Measurements from ENCODE around the gene SLC25A22.
A peak's percentile ranks its signal among the peaks of the same experiment; 100 is the strongest.

SLC25A22 gene

GRCh38 chr11:803770-804598 is 5.9 kb upstream of the SLC25A22 start:
- no peak for DNase-seq (ENCODE audit: low read depth in 2 of 2)

DNA sequence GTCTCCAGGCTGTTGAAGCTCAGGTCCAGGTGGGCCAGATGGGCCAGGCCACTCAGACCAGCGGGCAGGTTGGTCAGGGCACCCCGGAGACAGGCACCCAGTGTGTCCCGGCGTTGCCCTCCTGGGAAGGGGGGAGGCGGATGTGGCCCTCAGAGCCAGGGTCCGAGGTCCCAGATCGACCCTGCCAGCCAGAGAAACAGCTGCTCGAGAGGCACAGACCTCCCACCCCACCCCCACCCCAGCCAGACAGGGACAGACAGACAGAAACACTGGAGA is 5.3 kb upstream of the SLC25A22 start:
- DNase-seq (ENCODE audit: low read depth in 2 of 2) = no peak

- no peak for DNase-seq (ENCODE audit: low read depth in 2 of 2)
These were observed 4.8 kb upstream of the SLC25A22 start for GRCh38 chr11:802693-803466.

DNA sequence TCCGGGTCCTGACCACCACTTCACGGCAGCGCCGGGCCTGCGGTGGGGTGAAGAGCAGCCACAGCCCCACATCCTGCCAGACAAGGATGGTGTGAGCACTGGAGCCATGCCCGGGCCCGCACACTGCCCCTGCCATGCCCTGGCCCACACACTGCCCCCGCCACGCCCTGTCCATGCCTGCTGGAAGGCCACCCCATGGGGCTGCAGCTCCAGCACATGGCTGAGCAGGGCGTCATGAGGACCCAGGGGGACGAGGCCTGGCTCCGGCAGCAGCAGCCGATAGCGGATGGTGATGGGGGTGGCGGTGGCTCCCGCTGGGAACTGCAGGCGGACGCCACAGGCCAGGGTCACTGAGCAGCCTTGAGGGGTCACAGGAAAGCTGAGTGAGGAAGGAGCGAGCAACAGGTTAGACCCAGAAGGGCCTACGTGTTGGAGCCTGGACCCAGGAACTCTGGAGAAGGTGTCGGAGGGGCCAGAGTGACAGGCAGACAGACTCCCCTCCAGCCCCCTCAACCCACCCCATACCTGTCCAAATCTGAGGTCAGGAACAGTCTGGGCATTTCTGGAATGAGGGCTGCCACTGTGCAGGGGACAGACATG is 4.0 kb upstream of the SLC25A22 start:
- DNase-seq (ENCODE audit: low read depth in 2 of 2) = no peak

- no peak for DNase-seq (ENCODE audit: low read depth in 2 of 2)
These were observed 3.2 kb upstream of the SLC25A22 start for GRCh38 chr11:801097-801780.

DNA sequence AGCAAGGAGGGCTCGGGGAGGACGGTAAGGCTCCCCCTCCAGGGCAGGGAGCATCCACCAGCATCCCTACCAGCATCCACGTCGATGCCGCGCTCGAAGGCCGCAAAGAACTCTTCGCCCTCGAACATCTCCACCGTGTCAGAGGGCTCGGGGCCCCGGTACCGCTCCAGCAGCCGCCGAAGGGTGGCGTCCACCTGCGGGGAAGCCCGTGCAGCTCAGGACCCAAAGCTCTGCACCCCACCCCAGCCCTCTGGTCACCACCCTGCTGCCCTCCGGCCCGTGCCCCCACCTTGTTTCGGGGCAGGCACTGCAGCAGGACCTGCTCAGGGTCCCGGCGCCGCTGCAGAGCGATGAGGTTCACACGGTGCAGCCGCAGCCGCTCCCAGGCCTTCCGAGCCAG is 2.4 kb upstream of the SLC25A22 start:
- DNase-seq (ENCODE audit: low read depth in 2 of 2) = no peak

DNA sequence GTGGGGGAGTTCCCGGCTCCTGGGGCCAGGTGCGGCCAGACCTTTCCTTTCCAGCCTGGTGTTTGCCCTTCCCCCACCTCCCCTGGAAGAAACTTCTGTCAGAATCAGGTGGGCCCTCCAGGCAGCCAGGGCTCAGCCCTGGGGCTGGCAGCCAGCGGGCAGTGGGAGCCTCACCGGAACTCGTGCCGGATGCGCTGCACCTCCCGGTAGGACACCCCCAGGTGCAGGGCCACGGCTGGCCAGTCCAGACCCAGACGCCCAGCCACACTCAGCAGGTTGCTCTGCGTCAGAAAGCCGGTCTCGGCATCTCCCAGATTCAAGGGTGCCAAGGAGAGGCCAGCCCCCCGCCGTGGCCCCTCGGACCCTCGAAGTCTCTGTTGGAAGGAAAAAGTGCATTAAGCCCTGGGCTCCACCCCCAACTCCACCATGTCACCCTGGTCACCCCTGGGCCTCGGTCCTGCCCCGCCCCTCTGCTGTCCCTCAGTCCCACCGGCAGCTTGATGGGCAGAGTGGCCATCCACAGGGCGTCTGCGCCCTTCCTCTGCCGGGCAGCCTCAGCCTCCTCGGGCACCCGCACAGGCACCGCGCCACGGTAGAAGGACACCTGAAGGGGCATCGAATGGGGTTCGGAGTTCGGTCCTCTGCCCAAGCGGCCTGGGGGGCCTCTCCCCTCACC is 1.7 kb upstream of the SLC25A22 start:
- no peak for DNase-seq (ENCODE audit: low read depth in 2 of 2)

DNA sequence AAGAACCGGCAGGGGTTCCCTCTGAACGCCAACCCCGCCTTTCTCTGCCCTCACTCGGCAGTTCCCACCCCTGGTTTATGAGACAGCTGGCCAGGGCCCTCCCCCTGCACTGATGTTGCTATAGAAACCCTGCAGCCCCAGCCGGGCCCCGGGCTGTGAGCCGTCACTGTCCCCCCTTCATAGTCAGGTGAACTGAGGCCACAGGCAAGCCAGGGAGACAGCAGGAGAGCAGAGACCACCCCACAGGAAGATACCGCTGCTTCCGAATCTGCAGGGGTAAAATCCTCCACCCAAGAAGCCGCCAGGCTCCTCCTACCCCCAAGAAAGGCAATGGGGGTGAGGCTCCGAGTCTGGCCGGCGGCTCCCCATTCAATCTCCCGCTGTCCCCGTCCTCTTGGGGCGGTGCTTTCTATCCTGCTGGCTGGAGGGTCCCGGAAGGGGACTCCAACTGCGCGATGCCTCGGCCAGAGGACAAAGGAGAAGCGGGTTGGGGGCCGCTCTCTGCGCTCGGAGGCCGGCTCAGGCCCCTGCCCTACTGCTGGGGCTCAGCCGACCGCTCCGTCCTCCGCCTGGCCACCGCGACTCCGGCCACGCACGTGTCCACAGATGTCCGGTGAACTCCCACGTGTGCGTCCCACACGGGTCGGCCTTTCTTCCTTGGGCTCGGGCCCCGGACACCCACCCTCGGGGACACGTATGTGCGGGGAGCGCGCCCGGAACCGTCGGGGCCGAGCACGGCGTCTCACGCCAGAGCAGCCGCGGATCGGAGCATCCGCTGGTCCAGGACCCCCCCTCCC is 587 bp downstream of the SLC25A22 start:
- DNase-seq (ENCODE audit: low read depth in 2 of 2) = peak in 1 of 2 donors; percentile 43

GRCh38 chr11:796565-797295 is 1.4 kb downstream of the SLC25A22 start:
- no peak for DNase-seq (ENCODE audit: low read depth in 2 of 2)

- peak in 1 of 2 donors; percentile 44 for DNase-seq (ENCODE audit: low read depth in 2 of 2)
These were observed 2.2 kb downstream of the SLC25A22 start for GRCh38 chr11:795634-796564.

DNA sequence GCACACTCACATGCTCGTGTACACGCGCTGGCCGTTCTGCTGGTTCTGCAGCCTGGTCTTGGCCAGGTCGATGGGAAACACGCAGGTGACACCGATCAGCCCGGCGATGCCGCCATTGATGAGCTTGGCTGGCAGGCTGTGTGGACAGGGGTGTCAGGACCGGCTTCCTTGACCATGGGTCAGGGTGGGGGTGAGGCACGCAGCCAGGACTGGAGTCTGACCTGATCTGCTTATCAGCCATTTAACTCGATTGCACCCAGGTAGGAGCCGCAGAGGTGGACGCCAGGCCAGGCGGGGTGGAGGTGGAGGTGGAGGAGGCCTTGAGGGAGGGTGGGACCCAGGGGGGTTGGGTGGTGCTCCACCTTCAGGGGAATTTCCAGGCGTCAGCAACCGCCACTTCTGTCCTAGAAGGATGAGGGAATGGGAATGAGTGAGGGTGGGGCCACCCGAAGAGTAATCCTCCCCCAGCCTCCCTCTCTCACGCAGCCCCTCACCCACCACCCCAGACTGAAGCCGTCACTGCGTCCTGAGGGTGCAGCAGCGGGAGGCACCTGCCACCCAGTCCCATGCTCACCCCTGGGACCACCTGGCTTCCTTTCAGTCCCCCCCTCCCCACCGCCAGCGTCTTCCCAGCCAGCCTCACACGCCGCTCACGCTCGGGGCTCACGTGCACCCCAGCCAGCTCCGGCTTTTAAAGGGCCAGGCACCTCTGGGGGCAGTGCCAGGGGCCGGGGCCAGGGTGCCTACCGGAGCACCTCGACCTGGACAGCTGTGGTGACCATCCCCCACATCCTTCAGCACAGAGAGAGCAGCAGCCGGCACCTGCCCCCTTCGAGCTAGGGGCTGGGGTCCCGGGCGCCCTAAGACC is 3.1 kb downstream of the SLC25A22 start:
- no peak for DNase-seq (ENCODE audit: low read depth in 2 of 2)

- DNase-seq (ENCODE audit: low read depth in 2 of 2) = no peak
These were observed 3.9 kb downstream of the SLC25A22 start for GRCh38 chr11:794013-794765.

DNA sequence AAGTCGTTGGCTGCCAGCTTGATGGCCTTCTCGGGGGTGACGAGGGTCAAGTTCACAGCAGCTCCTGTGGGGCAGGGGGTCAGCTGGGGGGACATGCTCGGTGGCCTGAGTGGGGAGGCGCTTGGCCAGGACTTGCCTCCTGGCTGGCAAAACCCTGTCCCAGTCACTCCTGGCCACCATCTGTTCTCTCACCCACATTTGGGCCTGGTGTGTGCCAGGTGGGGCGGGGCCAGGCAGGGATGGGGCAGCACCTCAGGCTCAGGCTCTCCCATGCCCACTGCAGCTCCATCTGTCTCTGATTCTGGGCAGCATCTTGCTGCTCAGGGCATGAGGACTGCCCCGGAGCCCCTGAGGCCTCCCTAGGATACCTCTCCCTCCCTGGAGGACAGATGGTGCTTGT is 4.5 kb downstream of the SLC25A22 start:
- DNase-seq (ENCODE audit: low read depth in 2 of 2) = no peak

DNA sequence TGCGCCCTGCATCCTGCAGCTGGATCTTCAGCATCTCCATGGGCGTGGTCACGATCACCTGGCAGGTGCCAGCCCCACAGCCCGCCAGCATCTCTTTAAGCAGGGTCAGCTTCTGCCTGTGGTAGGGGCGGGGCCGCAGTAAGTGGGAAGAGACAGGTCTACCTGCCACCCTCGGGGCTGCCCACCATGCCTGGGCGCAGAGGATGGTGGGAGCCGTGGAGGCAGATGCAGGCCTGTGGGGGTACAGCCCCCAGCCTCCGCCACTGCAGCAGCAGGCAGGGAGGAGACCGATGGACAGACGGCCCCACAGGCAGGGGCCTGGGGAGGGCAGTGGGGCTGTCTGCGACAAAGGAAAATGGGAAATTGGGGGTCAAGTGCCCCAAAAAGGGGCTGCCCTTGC is 5.2 kb downstream of the SLC25A22 start:
- DNase-seq (ENCODE audit: low read depth in 2 of 2) = no peak

- no peak for DNase-seq (ENCODE audit: low read depth in 2 of 2)
These were observed 5.6 kb downstream of the SLC25A22 start for GRCh38 chr11:792535-792821.

DNA sequence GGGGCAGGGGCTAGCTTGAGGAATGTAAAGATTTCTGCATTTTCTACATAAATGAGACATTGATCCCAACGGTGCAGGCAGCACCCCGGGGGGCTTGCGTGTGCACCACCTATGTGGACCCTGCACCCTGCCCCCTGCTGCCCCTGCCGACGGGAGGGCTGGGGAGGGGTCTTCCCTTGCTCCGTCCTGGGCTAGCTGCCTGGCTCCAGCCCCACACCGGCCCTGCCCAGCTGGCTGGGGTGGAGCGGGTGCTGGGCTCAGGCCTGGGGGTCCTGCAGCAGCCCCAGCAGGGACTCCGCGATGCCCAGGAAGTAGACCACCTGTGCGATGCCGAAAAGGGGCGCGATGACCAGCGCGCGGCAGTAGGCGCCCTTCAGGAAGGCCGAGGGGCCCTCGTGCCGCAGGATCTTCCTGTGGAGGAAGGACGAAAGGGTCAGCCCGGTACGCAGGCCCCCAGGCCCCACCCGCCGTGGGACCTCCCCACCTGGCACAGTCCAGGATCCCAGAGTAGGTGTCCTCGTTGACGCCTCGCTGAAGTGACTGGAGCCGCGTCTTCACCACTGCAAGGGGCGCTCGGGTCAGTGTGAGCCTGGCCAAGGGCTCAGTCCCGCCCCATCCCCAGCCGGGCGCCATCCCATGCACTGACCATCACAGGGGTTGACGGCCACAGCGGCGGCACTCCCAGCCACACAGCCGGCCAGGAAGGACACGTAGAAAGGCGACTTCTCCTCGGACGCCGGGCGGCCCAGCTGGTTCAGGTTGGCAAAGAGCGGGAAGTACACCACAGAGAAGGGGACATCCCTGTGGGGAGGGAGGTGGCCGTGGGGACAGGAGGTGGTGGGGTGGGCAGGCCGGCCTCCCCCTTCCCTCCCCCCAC is 6.2 kb downstream of the SLC25A22 start:
- DNase-seq (ENCODE audit: low read depth in 2 of 2) = no peak

Measured in stimulated activated CD8-positive, alpha-beta memory T cell treated with anti-CD3 and anti-CD28 coated beads, Interleukin-7, amount 100 ng/mL, for 1 hour (primary cell).